Smooth muscle cell of the brain vasculature (primary cell): ENCODE data around the gene EVA1A.

Source experiments
- DNase-seq: peaks from one replicate; pipeline ENCODE4 v3.0.0-alpha.2; 2012; ENCODE audit warnings: low read depth, low spot score

Gene EVA1A

GRCh38 chr2:75541430-75541829, 19.3 kb downstream of the EVA1A start:
- DNase-seq = no peak

- no peak for DNase-seq
Measured at GRCh38 chr2:75540994-75541393, 19.7 kb downstream of the EVA1A start.

DNA sequence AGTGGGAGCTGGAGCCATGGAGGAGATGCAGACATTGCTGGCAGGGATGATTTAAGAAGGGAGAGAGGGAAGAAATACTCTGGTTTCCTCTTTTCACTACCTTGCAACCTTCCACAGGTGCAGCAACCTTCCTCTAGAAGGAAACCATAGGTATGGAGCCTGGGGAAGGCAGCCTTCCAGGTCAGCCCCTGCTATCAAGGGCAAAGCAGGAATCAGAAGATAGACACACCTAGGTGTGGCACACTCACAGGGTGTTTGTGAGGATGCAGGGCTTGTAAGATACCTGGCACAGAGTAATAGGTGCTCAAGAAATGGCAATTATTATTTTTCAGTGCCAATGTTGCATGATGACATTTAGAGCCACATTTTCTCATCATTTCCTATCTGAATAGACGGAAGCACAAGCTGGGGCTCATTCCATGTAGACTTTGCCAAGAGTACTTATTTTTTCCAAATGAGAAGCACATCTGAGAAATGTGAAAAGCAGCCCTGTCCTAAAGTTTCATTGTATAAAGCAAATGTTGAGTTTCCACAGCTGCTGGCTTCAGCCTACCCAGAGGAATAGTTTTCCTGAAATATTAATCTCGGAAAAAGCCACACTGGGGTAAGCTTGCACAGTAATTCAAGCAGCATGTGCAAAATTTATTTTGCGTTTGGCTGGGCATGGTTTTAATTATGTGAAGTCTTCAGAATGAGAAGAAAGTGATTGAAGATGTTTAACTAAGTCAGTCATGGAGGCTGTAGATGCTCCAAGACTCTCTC, 20.6 kb downstream of the EVA1A start:
- no peak for DNase-seq

GRCh38 chr2:75538521-75539490, 21.9 kb downstream of the EVA1A start:
- DNase-seq = no peak

DNA sequence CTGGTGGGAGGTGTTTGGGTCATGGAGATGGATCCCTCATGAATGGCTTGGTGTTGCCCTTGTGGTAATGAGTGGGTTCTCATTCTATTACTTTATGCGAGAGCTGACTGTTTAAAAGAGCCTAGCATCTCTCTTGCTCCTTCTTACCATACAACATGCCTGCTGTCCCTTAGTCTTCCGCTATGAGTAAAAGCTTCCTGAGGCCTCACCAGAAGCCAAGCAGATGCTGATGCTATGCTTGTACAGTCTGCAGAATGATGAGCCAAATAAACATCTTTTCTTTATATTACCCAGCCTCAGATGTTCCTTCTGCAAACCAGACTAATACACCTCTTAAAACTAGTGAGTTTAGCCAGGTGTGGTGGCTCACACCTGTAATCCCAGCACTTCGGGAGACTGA, 23.1 kb downstream of the EVA1A start:
- DNase-seq = no peak

- DNase-seq = no peak
Measured at GRCh38 chr2:75533135-75533534, 27.6 kb downstream of the EVA1A start.

- DNase-seq = no peak
Measured at GRCh38 chr2:75532488-75532887, 28.3 kb downstream of the EVA1A start.

DNA sequence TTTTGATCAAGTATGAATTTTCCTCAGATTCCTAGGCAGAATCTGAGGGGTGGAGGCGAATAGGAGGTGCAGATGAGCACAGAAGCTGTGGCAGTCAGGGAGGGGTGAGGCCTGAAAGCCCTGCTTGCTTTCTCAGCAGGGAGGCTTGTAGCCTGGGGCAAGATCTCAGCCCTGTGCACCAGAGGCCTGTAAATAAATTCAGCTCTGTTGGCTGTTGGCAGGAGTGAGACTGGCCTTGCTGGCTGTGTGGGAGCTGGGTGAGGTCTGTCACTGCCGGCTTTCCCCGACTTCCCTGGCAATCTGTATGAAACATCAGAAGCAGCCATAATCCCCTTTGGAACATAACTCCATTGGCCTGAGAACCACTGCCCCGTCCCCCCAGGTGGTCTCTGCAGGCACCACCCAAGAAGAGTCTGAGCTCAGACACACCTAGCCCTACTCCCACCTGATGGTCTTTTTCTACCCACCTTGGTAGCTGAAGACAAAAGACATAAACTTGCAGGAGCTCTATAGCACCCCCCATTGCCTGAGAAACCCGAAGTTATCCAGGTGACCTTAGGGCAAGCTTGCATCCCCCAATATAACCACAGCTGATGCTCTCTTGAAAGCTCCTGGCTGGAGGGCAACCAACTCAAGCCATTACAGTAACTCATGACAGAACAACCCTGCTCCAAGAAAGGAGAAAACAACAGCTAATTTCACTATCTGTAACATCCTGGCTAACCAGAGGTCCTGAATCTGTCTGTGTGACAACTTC, 32.3 kb downstream of the EVA1A start:
- DNase-seq = no peak

DNA sequence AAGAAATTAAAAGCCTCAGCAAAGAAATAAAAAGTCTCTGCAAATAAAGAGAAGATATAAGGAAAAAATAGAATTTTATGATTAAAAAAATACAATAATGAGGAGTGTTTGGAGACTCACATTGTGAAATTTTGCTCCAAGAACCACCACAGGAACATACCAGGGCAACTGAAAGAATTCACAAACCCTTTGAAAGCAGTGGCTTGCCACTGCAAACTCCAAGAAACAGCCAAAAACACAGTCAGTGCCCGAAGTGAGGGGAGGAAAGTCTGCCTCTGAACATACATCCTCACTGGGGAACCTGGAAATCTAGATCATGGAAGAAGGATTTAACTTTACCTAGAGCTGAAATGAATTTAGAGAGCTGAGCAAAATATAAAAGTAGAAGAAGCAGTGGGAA, 33.1 kb downstream of the EVA1A start:
- no peak for DNase-seq

DNA sequence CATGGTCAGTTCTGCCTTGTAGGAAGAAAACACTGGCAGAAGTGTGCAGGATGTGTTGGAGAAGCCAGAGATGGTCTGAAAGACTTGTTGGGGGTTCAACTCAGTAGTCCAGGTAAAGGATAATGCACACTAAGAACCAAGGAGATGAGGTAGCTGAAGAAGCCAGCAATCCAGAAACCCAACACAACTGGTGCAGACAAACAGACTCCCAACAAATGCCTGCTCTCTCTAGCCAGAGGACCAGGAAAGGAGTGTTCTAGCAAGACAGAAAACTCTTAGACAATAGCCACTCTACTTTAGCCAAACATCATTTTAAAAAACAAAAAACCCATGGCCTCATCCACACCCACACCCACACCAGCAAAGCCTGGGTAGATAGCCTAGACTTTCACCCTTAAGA, 33.9 kb downstream of the EVA1A start:
- DNase-seq = no peak

DNA sequence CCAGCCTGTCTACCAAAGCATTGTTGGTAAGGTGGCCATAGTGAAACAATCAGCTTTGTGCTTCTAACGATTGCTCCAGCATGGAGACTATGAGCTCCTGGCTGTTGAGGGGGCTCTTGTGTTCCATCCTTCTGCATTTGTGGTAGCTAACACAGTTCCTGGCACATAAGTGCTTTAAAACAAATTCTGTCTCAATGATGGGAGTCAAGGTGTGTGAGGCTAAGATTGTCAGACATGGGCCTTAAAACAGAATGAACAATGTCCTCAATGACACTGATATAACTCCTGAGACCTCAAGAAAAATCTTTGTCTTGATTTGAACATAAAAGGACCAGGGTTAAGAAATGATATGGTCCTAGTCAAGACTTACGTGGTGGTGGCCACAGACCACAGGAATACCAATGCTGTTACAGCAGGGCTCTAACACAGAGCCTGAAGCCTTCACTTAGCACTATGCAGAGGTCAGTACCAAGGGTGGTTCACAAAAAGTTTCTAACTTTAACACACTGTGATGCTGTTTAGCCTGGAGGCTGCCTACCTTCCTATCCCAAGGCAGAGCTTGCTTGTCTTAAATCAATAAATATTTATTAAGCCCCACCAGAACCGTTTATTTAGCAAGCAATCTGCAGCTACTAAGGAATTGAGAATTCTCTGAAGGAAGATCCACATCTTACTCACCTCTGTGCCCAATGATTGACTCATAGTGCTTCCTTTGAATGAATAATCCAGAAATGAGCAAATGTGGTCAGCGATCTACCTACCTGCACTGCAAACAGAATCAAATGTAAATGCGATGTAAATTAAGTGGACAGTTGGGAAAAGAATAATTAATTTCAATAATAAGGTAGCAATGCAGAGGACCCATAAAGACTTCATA, 35.1 kb downstream of the EVA1A start:
- DNase-seq = no peak

GRCh38 chr2:75524276-75524911, 36.3 kb downstream of the EVA1A start:
- no peak for DNase-seq

DNA sequence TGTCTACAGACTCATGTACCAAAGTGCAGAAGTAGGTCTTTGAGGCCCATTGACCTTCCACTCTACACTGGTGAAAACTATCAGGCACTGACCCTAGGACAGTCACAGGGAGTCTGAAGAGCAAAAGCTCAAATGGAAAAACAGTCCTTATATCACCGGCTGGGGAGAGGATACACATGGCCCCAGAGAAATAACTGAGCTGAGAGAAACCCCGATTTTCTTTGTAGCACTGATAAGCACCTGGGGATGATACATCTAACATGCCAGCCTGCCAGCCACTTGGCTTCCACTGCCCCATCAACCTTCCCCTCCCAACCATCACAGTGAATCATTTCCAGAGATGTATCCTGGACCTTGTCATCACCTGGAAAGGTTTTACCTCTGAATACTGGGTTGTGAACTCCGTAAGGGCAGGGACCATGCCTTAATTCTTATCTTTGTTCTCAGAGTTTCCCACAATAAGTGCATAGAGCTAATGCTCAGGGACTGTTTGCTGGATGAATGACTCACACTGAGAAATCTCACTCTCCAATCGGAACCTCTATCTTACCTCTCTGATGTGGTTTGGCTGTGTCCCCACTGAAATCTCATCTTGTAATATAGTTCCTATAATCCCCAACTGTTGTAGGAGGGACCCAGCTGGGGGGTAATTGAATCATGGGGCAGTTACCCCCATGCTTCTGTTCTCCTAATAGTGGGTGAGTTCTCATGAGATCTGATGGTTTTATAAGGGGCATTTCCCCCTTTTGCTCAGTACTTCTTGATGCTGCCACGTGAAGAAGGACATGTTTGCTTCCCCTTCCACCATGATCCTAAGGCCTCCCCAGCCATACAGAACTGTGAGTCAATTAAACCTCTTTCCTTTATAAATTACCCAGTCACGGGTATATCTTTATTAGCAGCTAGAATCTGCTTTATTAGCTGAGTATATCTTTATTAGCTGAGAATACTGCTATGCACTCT, 37.1 kb downstream of the EVA1A start:
- DNase-seq = no peak

DNA sequence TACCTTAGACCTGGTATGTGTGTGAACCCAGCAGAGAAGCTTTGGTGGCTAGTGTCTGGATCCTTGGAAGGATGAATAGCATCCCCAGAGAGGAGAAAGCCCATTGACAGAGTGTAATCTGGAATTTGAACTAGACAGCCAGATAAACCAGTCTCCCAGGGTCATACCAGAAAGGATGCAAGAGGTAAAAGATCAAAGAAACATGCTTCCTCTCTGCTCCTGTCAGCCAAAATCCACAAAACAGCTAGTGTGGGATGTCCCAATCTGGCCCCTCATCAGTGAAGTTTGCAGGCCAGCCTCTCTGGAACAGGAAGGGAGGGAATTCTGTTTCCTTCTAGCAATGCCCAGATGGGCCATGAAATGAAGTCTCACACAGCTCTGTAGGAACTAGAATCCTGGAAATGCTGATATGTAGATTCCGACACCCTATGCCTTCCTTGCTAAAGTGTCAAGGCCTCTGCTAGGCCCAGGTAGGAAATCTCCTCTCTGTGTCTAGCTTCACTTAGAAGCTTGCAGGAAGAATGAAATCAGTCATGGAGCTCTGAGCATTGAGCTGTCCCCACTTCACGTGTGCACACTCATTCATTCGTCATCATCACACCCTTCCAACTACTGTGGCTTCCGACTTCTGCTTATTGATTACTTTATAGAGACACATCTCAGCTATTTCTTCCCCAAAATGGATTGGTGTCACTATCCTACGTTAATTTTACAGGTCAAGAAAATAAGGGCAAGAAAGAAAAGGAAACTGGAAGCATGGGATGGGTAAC, 38.0 kb downstream of the EVA1A start:
- DNase-seq = no peak

DNA sequence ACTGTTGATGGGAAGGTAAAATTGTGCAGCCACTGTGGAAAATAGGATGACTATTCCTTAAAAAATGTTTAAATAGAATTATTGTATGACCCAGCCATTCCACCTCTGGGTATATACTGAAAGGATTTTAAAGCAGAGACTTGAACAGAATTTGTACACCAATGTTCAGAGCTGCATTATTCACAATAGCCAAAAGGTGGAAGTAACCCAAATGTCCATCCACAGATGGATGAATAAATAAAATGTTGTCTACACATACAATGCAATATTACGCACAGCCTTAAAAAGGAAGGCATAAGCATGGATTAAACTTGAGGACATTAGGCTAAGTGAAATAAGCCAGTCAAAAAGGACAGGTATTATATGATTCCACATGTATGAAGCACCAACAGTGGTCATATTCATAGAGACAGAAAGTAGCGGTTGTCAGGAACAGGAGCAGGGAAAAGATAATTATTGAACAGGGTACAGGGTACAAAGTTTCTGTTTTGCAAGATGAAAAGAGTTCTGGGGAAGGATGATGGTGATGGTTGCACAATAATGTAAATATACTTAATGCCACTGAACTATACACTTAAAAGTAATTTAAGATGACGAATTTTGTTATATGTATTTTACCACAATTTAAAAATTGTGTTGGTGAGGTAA, 39.4 kb downstream of the EVA1A start:
- DNase-seq = no peak

GRCh38 chr2:75519843-75520242, 40.9 kb downstream of the EVA1A start:
- no peak for DNase-seq

- no peak for DNase-seq
Measured at GRCh38 chr2:75518638-75519465, 41.9 kb downstream of the EVA1A start.
